ENCODE measurements around the gene PRPF19.

The PRPF19 gene

GRCh38 chr11:60906132-60906972, at the start of gene PRPF19:
Gene PRPF19, minus strand, starts transcription at chr11:60906585. Its CDS starts 203 bp downstream, at chr11:60906382.
- no peaks in the 10 kb centered on the region for H3K9me3 Mint-ChIP-seq
- peaks cover 35% of the 10 kb centered on the region for H3K4me1 Mint-ChIP-seq (ENCODE audit: low read depth)
- peak within 1 kb of the TSS; percentile 97 for H3K27ac Mint-ChIP-seq
- peak within 1 kb of the TSS; percentile 87 for H3K4me3 Mint-ChIP-seq
- peaks cover 19% of the 10 kb centered on the region for H3K36me3 Mint-ChIP-seq (ENCODE audit: low read depth)
- peaks cover 9% of the 10 kb centered on the region for H3K27me3 Mint-ChIP-seq (ENCODE audit: low read depth)

GRCh38 chr11:60955571-60955970, 49.2 kb upstream of the PRPF19 start:
- no peak overlapping the region for H3K27ac Mint-ChIP-seq
- peaks cover 42% of the 10 kb centered on the region for H3K27me3 Mint-ChIP-seq (ENCODE audit: low read depth)
- peaks cover 15% of the 10 kb centered on the region for H3K4me1 Mint-ChIP-seq (ENCODE audit: low read depth)
- H3K36me3 Mint-ChIP-seq (ENCODE audit: low read depth), result no peaks in the 10 kb centered on the region
- H3K4me3 Mint-ChIP-seq, result no peak overlapping the region
- no peaks in the 10 kb centered on the region for H3K9me3 Mint-ChIP-seq

- Mint-ChIP-seq H3K4me3 (no peak overlapping the region), H3K36me3 (ENCODE audit: low read depth) (no peaks in the 10 kb centered on the region), H3K27ac (no peak overlapping the region), H3K27me3 (ENCODE audit: low read depth) (peaks cover 38% of the 10 kb centered on the region), H3K4me1 (ENCODE audit: low read depth) (peaks cover 18% of the 10 kb centered on the region), H3K9me3 (no peaks in the 10 kb centered on the region)
Observed at GRCh38 chr11:60954421-60954820, 48.0 kb upstream of the PRPF19 start.

GRCh38 chr11:60953781-60954180, 47.4 kb upstream of the PRPF19 start:
- peaks cover 19% of the 10 kb centered on the region for H3K4me1 Mint-ChIP-seq (ENCODE audit: low read depth)

DNA sequence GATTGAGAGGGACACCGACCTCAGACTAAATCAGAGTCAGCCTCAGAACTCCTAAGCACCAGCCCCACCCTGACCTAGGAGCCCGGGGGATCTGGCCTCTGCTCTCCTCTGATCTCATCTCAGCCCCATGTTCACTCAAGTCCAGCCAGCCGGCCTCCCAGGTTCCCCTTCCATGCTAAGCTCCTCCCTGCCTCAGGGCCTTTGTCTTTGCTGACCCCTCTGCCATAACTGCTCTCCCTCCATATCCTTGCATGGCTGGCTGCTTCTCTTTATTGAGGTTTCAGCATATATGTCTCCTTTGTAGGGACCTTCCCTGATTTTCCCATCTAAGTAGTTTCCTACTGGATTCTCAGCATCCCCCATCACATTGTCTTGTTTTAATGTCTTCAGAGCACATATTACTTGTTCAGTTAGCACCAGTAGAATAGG, 46.4 kb upstream of the PRPF19 start:
- peak overlapping the region; percentile 76 for H3K4me3 Mint-ChIP-seq
- no peak overlapping the region for H3K27ac Mint-ChIP-seq
- H3K9me3 Mint-ChIP-seq, result no peaks in the 10 kb centered on the region
- no peaks in the 10 kb centered on the region for H3K36me3 Mint-ChIP-seq (ENCODE audit: low read depth)
- H3K27me3 Mint-ChIP-seq (ENCODE audit: low read depth), result peaks cover 41% of the 10 kb centered on the region
- H3K4me1 Mint-ChIP-seq (ENCODE audit: low read depth), result peaks cover 19% of the 10 kb centered on the region

More at GRCh38 chr11:60953781-60954180, 47.4 kb upstream of the PRPF19 start:
- H3K27ac Mint-ChIP-seq, result no peak overlapping the region
- H3K36me3 Mint-ChIP-seq (ENCODE audit: low read depth), result no peaks in the 10 kb centered on the region
- H3K27me3 Mint-ChIP-seq (ENCODE audit: low read depth), result peaks cover 44% of the 10 kb centered on the region
- H3K9me3 Mint-ChIP-seq, result no peaks in the 10 kb centered on the region
- no peak overlapping the region for H3K4me3 Mint-ChIP-seq

DNA sequence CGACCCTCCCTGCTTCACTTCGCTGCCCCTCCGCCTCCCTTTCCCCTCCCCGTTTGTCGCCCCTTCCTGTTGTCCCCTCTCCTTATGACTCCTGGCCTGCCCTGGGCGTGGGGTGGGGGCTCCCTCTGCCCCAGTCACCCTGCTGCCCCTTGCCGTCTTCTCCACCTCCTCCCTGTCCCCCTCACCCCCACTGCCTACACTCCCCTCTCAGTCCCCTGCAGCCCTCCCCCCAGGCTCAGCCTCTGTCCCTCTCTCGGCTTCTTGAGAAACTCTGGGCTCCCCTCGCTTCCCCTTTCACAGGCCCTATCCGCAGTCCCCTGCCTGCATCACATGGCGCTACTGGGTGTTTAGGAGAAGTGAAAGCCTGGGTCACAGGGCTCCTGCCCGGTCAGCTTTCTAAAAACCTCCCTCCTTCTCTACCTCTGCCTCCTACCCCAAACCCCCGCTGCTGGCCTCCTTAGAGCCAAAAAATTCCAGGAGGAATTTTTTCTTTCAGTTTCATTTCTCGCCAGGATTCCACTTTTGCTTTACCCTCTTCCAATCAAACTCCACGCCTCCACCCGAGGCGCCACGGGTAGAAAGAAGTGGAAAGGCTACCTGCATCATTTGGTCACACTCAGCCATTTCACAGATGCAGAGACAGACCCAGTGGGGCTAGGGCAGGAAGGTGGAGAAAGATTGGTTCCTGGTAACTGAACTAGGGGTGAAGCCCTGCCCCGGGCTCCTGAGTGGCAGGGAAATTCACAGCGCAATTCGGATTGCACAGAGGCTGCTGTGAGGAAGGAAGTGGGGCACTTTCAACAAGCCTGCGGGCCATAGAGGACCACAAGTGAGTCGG, 45.7 kb upstream of the PRPF19 start, which contains the start of gene SLC15A3:
TSS of gene SLC15A3 (minus strand) at position 273 of the 838 bp plus-strand sequence. CDS start 625 bp downstream, outside the sequence.
- Mint-ChIP-seq H3K4me3 (peak within 1 kb of the TSS; percentile 76), H3K36me3 (ENCODE audit: low read depth) (no peaks in the 10 kb centered on the region), H3K4me1 (ENCODE audit: low read depth) (peaks cover 19% of the 10 kb centered on the region), H3K9me3 (no peaks in the 10 kb centered on the region), H3K27ac (peak within 1 kb of the TSS; percentile 49), H3K27me3 (ENCODE audit: low read depth) (peaks cover 37% of the 10 kb centered on the region)

DNA sequence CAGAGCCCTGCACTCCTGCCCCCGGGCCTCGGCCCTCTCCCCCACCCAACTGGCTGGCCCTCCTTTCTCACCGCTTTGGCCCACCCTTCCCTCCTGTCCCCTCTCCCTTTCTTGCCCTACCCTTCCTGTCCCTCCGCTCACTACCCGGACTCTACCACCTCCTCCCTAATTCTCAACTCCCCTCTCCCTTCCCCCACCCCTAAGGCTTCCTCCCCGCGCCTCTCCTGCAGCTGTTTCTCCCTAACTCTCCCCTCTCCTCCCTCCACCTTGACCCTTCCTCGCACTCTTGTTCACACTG, 45.2 kb upstream of the PRPF19 start:
- H3K4me1 Mint-ChIP-seq (ENCODE audit: low read depth), result peaks cover 19% of the 10 kb centered on the region
- H3K27me3 Mint-ChIP-seq (ENCODE audit: low read depth), result peaks cover 34% of the 10 kb centered on the region
- H3K36me3 Mint-ChIP-seq (ENCODE audit: low read depth), result no peaks in the 10 kb centered on the region
- peak overlapping the region; percentile 49 for H3K27ac Mint-ChIP-seq
- peak overlapping the region; percentile 76 for H3K4me3 Mint-ChIP-seq
- no peaks in the 10 kb centered on the region for H3K9me3 Mint-ChIP-seq

- Mint-ChIP-seq H3K27ac (no peak overlapping the region), H3K36me3 (ENCODE audit: low read depth) (no peaks in the 10 kb centered on the region), H3K4me3 (no peak overlapping the region), H3K9me3 (no peaks in the 10 kb centered on the region), H3K27me3 (ENCODE audit: low read depth) (peaks cover 34% of the 10 kb centered on the region), H3K4me1 (ENCODE audit: low read depth) (peaks cover 19% of the 10 kb centered on the region)
Observed at GRCh38 chr11:60950933-60951605, 44.7 kb upstream of the PRPF19 start.

GRCh38 chr11:60950024-60950423, 43.6 kb upstream of the PRPF19 start:
- Mint-ChIP-seq H3K9me3 (no peaks in the 10 kb centered on the region), H3K4me3 (no peak overlapping the region), H3K27me3 (ENCODE audit: low read depth) (peaks cover 37% of the 10 kb centered on the region), H3K36me3 (ENCODE audit: low read depth) (no peaks in the 10 kb centered on the region), H3K4me1 (ENCODE audit: low read depth) (peaks cover 19% of the 10 kb centered on the region), H3K27ac (no peak overlapping the region)

- Mint-ChIP-seq H3K9me3 (no peaks in the 10 kb centered on the region), H3K36me3 (ENCODE audit: low read depth) (no peaks in the 10 kb centered on the region), H3K4me1 (ENCODE audit: low read depth) (peaks cover 19% of the 10 kb centered on the region), H3K4me3 (no peak overlapping the region), H3K27me3 (ENCODE audit: low read depth) (peaks cover 38% of the 10 kb centered on the region), H3K27ac (no peak overlapping the region)
Observed at GRCh38 chr11:60948250-60948649, 41.9 kb upstream of the PRPF19 start.

GRCh38 chr11:60947700-60948099, 41.3 kb upstream of the PRPF19 start:
- peaks cover 34% of the 10 kb centered on the region for H3K27me3 Mint-ChIP-seq (ENCODE audit: low read depth)
- no peaks in the 10 kb centered on the region for H3K36me3 Mint-ChIP-seq (ENCODE audit: low read depth)
- no peak overlapping the region for H3K27ac Mint-ChIP-seq
- no peaks in the 10 kb centered on the region for H3K9me3 Mint-ChIP-seq
- no peak overlapping the region for H3K4me3 Mint-ChIP-seq
- H3K4me1 Mint-ChIP-seq (ENCODE audit: low read depth), result peaks cover 16% of the 10 kb centered on the region

- peaks cover 24% of the 10 kb centered on the region for H3K27me3 Mint-ChIP-seq (ENCODE audit: low read depth)
- peaks cover 7% of the 10 kb centered on the region for H3K4me1 Mint-ChIP-seq (ENCODE audit: low read depth)
- H3K36me3 Mint-ChIP-seq (ENCODE audit: low read depth), result no peaks in the 10 kb centered on the region
- H3K27ac Mint-ChIP-seq, result no peak overlapping the region
- H3K4me3 Mint-ChIP-seq, result no peak overlapping the region
- no peaks in the 10 kb centered on the region for H3K9me3 Mint-ChIP-seq
Observed at GRCh38 chr11:60946601-60947264, 40.3 kb upstream of the PRPF19 start.

- Mint-ChIP-seq H3K4me3 (no peak overlapping the region), H3K36me3 (ENCODE audit: low read depth) (no peaks in the 10 kb centered on the region), H3K27me3 (ENCODE audit: low read depth) (peaks cover 20% of the 10 kb centered on the region), H3K4me1 (ENCODE audit: low read depth) (peaks cover 4% of the 10 kb centered on the region), H3K27ac (no peak overlapping the region), H3K9me3 (no peaks in the 10 kb centered on the region)
Observed at GRCh38 chr11:60945295-60945667, 38.9 kb upstream of the PRPF19 start.

Measured in T-helper 1 cell treated with Interleukin-12 subunit alpha and Interleukin-12 subunit beta and Interleukin-4 antibody, amounts not matched to agents 30 μg/mL and 1 μg/mL, for 36 hours (primary cell).